Prostate gland (tissue), 2 donors: Measurements from ENCODE around the gene C17orf50. TPM values are rescaled to one million over a fixed set of nuclear protein-coding genes. Genes with fewer than 3 reads are reported as not detected.

ENCODE experiments used
- DNase-seq: peaks from one replicate; pipeline ENCODE4 v3.0.0-alpha.2; 2019; ENCODE audit warnings: low spot score
- H3K27ac ChIP-seq, 2 donors: fragments of 200-600 bp; sonication (generic); 2 replicates each; pipeline ENCODE4 v1.5.1; 2017 to 2019
- H3K27me3 ChIP-seq: fragments of 200-600 bp; sonication (generic); replicated peaks from 2 replicates; pipeline ENCODE4 v1.5.1; 2019; ENCODE audit not compliant: insufficient read depth
- H3K36me3 ChIP-seq, 2 donors: fragments of 200-600 bp; sonication (generic); 1 replicate in 1 of 2; 2 replicates in 1 of 2; pipeline versions ENCODE4 v1.5.1 to v1.8.1; 2017 to 2019
- H3K4me1 ChIP-seq: fragments of 200-600 bp; sonication (generic); replicated peaks from 2 replicates; pipeline ENCODE4 v1.5.1; 2019
- H3K4me3 ChIP-seq, 2 donors: fragments of 200-600 bp; sonication (generic); 2 replicates each; pipeline ENCODE4 v1.5.1; 2017 to 2019
- H3K9me3 ChIP-seq: fragments of 200-600 bp; sonication (generic); 2 replicates; pipeline ENCODE4 v1.5.1; 2017
- CTCF ChIP-seq, 4 experiments: fragments of 200-600 bp in 2 of 4; fragments of 450-650 bp in 2 of 4; sonication (generic) in 2 of 4; IDR thresholded peaks; 1 replicate in 3 of 4; 2 replicates in 1 of 4; pipeline ENCODE4 v1.5.1; 2016 to 2019; ENCODE audit warnings: antibody characterized with exemption in 4 of 4, mild to moderate bottlenecking in 2 of 4, moderate library complexity in 2 of 4
- POLR2A ChIP-seq: fragments of 450-650 bp; IDR thresholded peaks from one replicate; pipeline ENCODE4 v1.6.1; 2016; ENCODE audit warnings: antibody characterized with exemption, mild to moderate bottlenecking
- POLR2AphosphoS5 ChIP-seq: sonication (generic); formaldehyde crosslinking; IDR thresholded peaks from one replicate; pipeline ENCODE4 v1.6.1; 2017; ENCODE audit warnings: antibody characterized with exemption
- WGBS: methylation state at CpG from one replicate; pipeline ENCODE4 v1.1.5; 2018; 5-methylcytosine and 5-hydroxymethylcytosine counted together
- intact Hi-C: fragments of 100-400 bp; cut with DNase I; formaldehyde crosslinking; loops from one replicate; pipeline ENCODE4 v1.14.2; 2022
- total RNA-seq, 2 donors: library from RNA; depleted of rRNA; stranded (reverse); fragments of >200 nt; gene quantifications; one replicate each; pipeline ENCODE4 v1.1.0, GENCODE V29; 2016

The C17orf50 gene
- total RNA-seq, 2 donors from 2014 or later: 15.8 TPM; not detected in 1

- no peaks in the 10 kb centered on the region for H3K27me3 ChIP-seq
- TF ChIP-seq POLR2A: no peak
- no peak for TF ChIP-seq POLR2AphosphoS5
- TF ChIP-seq CTCF (IDR thresholded peaks at IDR 0.05): no peak
- H3K4me3 ChIP-seq: no peak overlapping the region
- intact Hi-C loops: no loop called here
- no peak overlapping the region for H3K27ac ChIP-seq
- no peaks in the 10 kb centered on the region for H3K9me3 ChIP-seq
- DNase-seq: no peak
- WGBS: 93% methylated on average over 24 of the region's 24 CpGs
- no peaks in the 10 kb centered on the region for H3K36me3 ChIP-seq
- H3K4me1 ChIP-seq: peaks cover 6% of the 10 kb centered on the region
Measured at GRCh38 chr17:35766489-35766877, 5.8 kb downstream of the C17orf50 start.

GRCh38 chr17:35766903-35767510 lies 6.3 kb downstream of the C17orf50 start:
- intact Hi-C loops: no loop called here
- H3K9me3 ChIP-seq: no peaks in the 10 kb centered on the region
- no peaks in the 10 kb centered on the region for H3K27me3 ChIP-seq
- no peaks in the 10 kb centered on the region for H3K36me3 ChIP-seq
- peak; percentile 28 for DNase-seq
- 51% methylated on average over 7 of the region's 7 CpGs for WGBS
- no peak overlapping the region for H3K27ac ChIP-seq
- H3K4me1 ChIP-seq: peaks cover 6% of the 10 kb centered on the region
- no peak overlapping the region for H3K4me3 ChIP-seq
- TF ChIP-seq POLR2AphosphoS5 (peak; percentile 32), POLR2A (no peak), CTCF (IDR thresholded peaks at IDR 0.05) (peak; percentile 37 to 71 (median 53))

GRCh38 chr17:35768797-35769196 lies 8.1 kb downstream of the C17orf50 start:
- Histone ChIP-seq H3K27ac (no peak overlapping the region), H3K4me3 (no peak overlapping the region), H3K27me3 (no peaks in the 10 kb centered on the region), H3K4me1 (peaks cover 4% of the 10 kb centered on the region), H3K36me3 (no peaks in the 10 kb centered on the region), H3K9me3 (no peaks in the 10 kb centered on the region)
- 88% methylated on average over 2 of the region's 2 CpGs for whole genome bisulfite sequencing
- TF ChIP-seq CTCF (IDR thresholded peaks at IDR 0.05): no peak
- no peak for TF ChIP-seq POLR2AphosphoS5
- no peak for TF ChIP-seq POLR2A
- no peak for DNase-seq
- intact Hi-C loops: no loop called here

GRCh38 chr17:35769895-35770486 lies 9.3 kb downstream of the C17orf50 start:
- TF ChIP-seq POLR2A: no peak
- no peak for TF ChIP-seq POLR2AphosphoS5
- no peak for TF ChIP-seq CTCF (IDR thresholded peaks at IDR 0.05)
- WGBS: 94% methylated on average over 48 of the region's 48 CpGs
- H3K9me3 ChIP-seq: no peaks in the 10 kb centered on the region
- no peak for DNase-seq
- intact Hi-C loops: no loop called here
- no peak overlapping the region for H3K27ac ChIP-seq
- no peaks in the 10 kb centered on the region for H3K4me1 ChIP-seq
- H3K36me3 ChIP-seq: no peaks in the 10 kb centered on the region
- H3K27me3 ChIP-seq: no peaks in the 10 kb centered on the region
- H3K4me3 ChIP-seq: no peak overlapping the region

GRCh38 chr17:35773129-35773528 lies 12.4 kb downstream of the C17orf50 start:
- Histone ChIP-seq H3K4me1 (no peaks in the 10 kb centered on the region), H3K36me3 (no peaks in the 10 kb centered on the region), H3K9me3 (no peaks in the 10 kb centered on the region), H3K27ac (peak overlapping the region in 1 of 2 donors; percentile 46), H3K4me3 (no peak overlapping the region), H3K27me3 (no peaks in the 10 kb centered on the region)
- DNase-seq: no peak
- TF ChIP-seq POLR2A (no peak), POLR2AphosphoS5 (no peak), CTCF (IDR thresholded peaks at IDR 0.05) (no peak)
- intact Hi-C loops: no loop called here
- 92% methylated on average over 19 of the region's 20 CpGs for WGBS
